ENCODE data around the gene GPC6.

Gene GPC6

GRCh38 chr13:93621051-93621450 lies 394.4 kb downstream of the GPC6 start:
- H3K36me3 ChIP-seq, result peaks cover 7% of the 10 kb centered on the region; the same call in 1 of the 2 replicates
- H3K27me3 ChIP-seq (ENCODE audit: insufficient read depth, low read depth, severe bottlenecking), result no peaks in the 10 kb centered on the region
- no peaks in the 10 kb centered on the region for H3K9me3 ChIP-seq (ENCODE audit: severe bottlenecking)
- no peak for TF ChIP-seq CTCF (IDR thresholded peaks at IDR 0.05; ENCODE audit: low read depth, low read length)
- no peak for DNase-seq
- no peak overlapping the region for H3K4me3 ChIP-seq (ENCODE audit: low read depth, low read length)
- no peak overlapping the region for H3K27ac ChIP-seq

GRCh38 chr13:93621966-93622365 lies 395.4 kb downstream of the GPC6 start:
- H3K9me3 ChIP-seq (ENCODE audit: severe bottlenecking), result no peaks in the 10 kb centered on the region
- no peak overlapping the region for H3K27ac ChIP-seq
- H3K27me3 ChIP-seq (ENCODE audit: insufficient read depth, low read depth, severe bottlenecking), result no peaks in the 10 kb centered on the region
- H3K36me3 ChIP-seq, result peaks cover 7% of the 10 kb centered on the region; the same call in 1 of the 2 replicates
- no peak overlapping the region for H3K4me3 ChIP-seq (ENCODE audit: low read depth, low read length)
- no peak for DNase-seq
- TF ChIP-seq CTCF (IDR thresholded peaks at IDR 0.05; ENCODE audit: low read depth, low read length), result no peak

GRCh38 chr13:93624311-93624777 lies 397.7 kb downstream of the GPC6 start:
- DNase-seq, result no peak
- TF ChIP-seq CTCF (IDR thresholded peaks at IDR 0.05; ENCODE audit: low read depth, low read length), result no peak
- no peak overlapping the region for H3K4me3 ChIP-seq (ENCODE audit: low read depth, low read length)

GRCh38 chr13:93625536-93625935 lies 398.9 kb downstream of the GPC6 start:
- H3K36me3 ChIP-seq, result peaks cover 6% of the 10 kb centered on the region
- H3K27ac ChIP-seq, result no peak overlapping the region
- no peak for DNase-seq
- TF ChIP-seq CTCF (IDR thresholded peaks at IDR 0.05; ENCODE audit: low read depth, low read length), result no peak
- no peak overlapping the region for H3K4me3 ChIP-seq (ENCODE audit: low read depth, low read length)
- no peaks in the 10 kb centered on the region for H3K9me3 ChIP-seq (ENCODE audit: severe bottlenecking)
- no peaks in the 10 kb centered on the region for H3K27me3 ChIP-seq (ENCODE audit: insufficient read depth, low read depth, severe bottlenecking)

More at GRCh38 chr13:93624311-93624777, 397.7 kb downstream of the GPC6 start:
- no peaks in the 10 kb centered on the region for H3K9me3 ChIP-seq (ENCODE audit: severe bottlenecking)
- H3K27me3 ChIP-seq (ENCODE audit: insufficient read depth, low read depth, severe bottlenecking), result no peaks in the 10 kb centered on the region
- no peak overlapping the region for H3K27ac ChIP-seq
- H3K36me3 ChIP-seq, result peaks cover 7% of the 10 kb centered on the region; the same call in 1 of the 2 replicates

GRCh38 chr13:93628136-93628797 lies 401.7 kb downstream of the GPC6 start:
- no peak overlapping the region for H3K27ac ChIP-seq
- TF ChIP-seq CTCF (IDR thresholded peaks at IDR 0.05; ENCODE audit: low read depth, low read length), result no peak
- H3K36me3 ChIP-seq, result peaks cover 6% of the 10 kb centered on the region
- H3K9me3 ChIP-seq (ENCODE audit: severe bottlenecking), result no peaks in the 10 kb centered on the region
- no peaks in the 10 kb centered on the region for H3K27me3 ChIP-seq (ENCODE audit: insufficient read depth, low read depth, severe bottlenecking)
- no peak overlapping the region for H3K4me3 ChIP-seq (ENCODE audit: low read depth, low read length)
- DNase-seq, result no peak

- no peaks in the 10 kb centered on the region for H3K9me3 ChIP-seq (ENCODE audit: severe bottlenecking)
These were observed 409.0 kb downstream of the GPC6 start for GRCh38 chr13:93635616-93636032.

More at GRCh38 chr13:93635616-93636032, 409.0 kb downstream of the GPC6 start:
- Histone ChIP-seq H3K4me3 (ENCODE audit: low read depth, low read length) (no peak overlapping the region), H3K36me3 (no peaks in the 10 kb centered on the region), H3K27me3 (ENCODE audit: insufficient read depth, low read depth, severe bottlenecking) (no peaks in the 10 kb centered on the region), H3K27ac (no peak overlapping the region)
- no peak for DNase-seq
- TF ChIP-seq CTCF (IDR thresholded peaks at IDR 0.05; ENCODE audit: low read depth, low read length), result no peak
